NCI-H774 (cell line): ENCODE measurements around the gene CLTRN.
"Not testable (repeated sequence)": the region's sequence is repeated elsewhere in the genome, so short reads cannot be mapped to it uniquely, and the experiment has no call there.

Experiments used
- DNase-seq: peaks from one replicate; lab custom pipeline; 2025; lab: John Stamatoyannopoulos, UW

CLTRN gene, protein sequence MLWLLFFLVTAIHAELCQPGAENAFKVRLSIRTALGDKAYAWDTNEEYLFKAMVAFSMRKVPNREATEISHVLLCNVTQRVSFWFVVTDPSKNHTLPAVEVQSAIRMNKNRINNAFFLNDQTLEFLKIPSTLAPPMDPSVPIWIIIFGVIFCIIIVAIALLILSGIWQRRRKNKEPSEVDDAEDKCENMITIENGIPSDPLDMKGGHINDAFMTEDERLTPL

DNA sequence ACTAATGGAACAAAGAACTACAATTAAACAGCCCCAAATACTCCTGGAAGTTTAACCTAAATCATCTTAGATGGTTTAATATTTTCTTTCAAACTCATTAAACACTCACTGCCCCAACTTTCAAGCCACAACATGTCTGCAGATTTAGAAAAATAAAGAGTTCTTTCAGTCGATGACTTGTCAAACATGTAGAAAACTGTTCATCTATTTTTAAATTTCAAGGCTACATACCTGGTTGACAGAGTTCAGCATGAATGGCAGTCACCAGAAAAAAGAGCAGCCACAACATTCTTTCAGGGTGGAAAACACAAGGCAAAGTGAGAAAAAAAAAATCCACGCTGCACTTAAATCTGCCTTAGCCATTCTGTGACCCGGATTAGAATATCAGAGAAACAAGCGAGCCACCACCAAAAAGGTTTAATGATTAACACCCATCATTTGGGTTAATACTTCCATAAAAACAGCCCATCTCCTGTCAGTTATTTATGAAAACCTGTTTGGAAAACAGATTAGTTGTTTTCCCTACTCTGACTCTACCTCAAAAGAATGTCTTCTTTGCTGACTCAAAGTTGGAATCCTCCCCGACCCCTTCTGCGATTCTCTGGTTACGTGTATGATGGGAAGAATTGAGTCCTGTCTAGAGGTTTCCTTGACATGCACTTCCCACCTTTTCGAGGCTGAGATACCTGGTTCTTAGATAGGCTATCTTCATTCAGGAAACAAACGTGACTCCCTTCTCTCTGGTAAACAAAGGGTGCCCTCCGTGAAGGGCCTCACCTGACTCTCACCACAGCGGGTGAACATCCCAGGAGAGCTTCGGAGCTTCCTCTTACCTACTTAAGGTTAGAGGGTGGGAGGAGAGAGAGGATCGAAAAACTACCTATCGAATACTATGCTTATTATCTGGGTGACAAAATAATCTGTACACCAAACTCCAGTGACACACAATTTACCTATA lies at the start of gene CLTRN:
Gene CLTRN (minus strand): TSS at position 319 of the 958 bp plus-strand sequence. CDS start 30 bp downstream, at position 289.
- no peak for DNase-seq

DNA sequence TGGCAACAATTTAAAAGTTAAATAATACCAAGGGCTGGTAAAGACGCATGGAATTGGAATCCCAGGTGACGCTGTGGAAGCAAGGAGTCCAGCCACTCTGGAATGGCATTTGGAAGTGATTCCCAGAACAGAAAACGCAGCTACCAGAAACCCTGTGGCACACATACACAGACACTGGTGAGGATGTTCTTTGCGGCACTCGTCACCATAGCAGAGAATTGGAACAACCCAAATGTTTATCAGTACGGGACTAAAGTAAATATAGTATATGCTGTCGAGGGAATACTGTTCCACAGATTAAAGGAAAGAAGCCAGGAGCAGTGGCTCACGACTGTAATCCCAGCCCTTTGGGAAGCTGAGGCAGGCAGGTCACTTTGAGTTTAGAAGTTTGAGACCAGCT lies 39.7 kb upstream of the CLTRN start:
- DNase-seq, result not testable (repeated sequence)

DNA sequence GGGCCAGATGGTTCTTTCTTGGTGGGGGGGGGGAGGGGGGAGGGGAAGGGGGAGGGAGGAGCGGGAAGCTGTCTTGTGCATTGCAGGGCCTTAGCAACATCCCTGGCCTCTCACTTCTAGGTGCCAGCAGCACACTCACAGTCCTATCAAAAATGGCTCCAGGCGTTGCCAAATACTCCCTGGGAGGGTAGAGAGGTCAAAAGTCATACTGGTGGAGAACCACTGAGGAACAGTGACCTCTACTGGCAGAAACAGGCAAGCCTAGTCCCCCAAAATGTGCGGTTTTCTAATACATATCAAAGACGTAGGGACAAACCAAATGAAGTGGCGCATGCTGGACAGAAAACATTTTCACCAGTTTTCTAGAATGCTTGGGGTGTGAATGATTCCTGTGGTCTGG lies 39.2 kb upstream of the CLTRN start:
- DNase-seq, result not testable (repeated sequence)

DNA sequence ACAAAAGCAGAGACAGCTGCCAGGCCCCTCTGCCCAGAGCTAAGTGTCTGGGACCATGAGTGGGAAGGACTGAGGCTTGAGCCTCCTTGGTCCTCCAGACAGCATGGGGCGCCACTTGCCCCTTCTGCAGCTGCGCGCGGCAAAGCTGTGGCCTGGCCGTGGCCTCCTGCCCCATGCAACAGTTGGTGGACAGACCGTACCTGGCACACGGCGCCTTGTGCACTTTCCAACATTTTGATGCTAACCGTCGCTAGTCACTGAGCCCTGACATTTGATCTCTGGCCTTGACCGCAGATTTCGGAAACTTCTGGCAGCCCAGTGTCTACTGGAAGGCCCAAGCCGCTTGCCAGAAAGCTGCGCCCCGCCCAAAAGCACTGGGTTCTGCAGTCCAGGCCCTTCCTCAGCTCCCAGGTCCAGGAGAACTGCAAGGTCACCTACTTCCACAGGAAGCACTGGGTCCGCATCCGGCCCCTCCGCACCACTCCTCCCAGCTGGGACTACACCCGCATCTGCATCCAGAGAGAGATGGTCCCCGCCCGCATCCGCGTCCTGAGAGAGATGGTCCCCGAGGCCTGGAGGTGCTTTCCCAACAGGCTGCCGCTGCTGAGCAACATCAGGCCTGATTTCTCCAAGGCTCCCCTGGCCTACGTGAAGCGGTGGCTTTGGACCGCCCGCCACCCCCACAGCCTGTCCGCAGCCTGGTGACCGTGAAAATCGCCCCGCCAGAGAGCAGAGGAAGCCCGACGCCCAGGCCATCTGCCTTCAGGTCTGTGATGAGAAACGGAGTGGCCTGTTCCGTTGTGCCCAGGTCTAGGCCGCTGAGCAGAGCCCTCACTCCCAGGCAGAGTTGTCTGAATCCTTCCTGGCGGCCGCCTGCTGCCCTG lies 38.1 kb upstream of the CLTRN start:
- DNase-seq, result no peak

DNA sequence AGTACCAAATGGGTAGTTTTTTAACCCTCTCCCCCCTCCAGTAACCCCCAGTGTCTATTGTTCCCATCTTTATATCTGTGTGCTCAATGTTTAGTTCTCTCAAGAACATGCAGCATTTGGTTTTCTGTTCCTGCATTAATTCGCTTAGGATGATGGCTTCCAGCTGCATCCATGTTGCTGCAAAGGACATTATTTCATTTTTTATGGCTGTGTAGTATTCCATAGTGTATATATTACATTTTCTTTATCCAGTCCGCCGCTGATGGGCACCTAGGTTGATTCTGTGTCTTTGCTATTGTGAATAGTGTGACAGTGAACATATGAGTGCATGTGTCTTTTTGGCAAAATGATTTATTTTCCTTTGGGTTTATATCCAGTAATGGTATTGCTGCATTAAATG lies 31.9 kb upstream of the CLTRN start:
- no peak for DNase-seq

DNA sequence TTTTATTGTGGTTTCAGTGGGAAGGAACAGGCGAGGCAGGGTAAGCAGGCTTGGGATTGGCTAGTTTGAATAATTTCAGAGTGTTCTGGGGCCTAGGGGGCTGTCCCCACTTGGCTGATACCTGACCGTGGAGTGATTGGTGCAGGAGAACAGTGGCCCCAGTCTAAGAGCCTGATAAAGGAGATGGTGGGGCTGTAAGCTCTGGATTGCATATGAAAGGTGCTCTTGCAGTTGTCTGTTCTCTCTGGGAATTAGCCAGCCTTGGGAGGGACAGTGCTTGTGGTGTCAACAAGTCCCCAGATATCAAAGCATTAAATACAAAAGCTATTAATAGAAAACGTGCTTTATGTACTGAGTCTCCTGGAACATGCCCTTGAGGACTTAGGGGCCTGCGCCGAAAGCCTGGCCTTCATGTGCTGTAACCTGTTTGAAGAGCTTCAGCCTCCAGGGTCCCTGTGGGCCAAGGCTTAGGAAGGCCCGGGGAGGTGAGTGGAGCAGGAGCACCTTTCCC lies 30.4 kb upstream of the CLTRN start:
- DNase-seq, result no peak

DNA sequence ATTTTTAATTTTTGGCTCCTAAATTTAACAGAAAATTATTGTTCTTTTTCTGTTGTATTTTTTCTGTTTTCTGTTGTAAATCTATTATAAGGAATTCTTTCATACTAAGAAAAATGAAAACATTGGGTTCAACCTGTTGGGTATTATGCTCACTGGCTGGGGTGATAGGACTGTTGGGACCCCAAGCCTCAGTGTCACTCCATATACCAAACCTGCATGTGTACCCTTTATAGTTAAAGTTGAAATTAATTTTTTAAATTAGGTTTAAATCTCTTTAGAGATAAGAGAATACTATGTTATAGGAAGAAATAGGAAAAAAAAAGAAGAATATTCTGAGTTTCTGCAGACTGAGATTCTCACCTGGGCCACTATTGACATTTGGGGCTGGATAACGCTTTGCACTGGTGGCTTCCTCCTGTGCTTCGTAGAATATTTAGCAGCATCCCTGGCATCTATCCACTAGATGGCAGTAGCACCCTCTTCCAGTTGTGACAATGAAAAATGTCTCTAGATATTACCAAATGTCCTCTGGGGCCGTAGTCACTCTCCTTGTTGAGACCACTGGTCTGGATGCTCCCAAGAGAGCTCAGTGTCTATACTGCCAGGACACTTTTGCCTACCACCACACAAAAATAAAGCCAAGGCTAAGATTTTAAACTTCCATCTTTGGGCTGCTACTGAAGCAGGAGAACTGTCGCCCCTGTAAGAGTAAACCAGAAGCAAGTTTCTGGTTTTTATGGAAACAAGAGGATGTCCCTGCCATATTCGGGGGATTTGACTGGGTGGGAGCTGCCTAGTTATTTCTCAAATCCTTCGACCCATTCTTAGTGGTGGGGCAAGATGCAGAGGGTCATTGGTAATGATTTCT lies 22.4 kb upstream of the CLTRN start:
- DNase-seq, result peak; percentile 1

DNA sequence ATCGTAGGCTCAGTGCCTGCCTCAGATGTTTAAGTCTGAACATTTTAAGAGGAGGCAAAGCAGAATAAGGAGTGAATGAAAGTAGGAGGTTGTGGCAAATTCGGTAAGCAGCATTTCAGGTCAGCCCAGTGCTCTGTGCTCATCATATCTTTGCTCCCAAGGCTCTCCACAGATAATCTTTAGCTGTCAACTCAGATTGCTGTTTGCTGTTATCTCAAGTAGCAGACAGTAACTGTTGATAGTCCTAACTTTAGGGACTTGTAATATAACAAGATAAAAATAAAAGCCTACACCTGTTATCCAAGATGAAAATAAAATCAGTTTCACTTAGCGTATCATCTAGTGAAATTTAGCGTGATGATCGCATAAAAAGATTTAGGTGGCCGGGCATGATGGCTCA lies 18.6 kb upstream of the CLTRN start:
- no peak for DNase-seq

DNA sequence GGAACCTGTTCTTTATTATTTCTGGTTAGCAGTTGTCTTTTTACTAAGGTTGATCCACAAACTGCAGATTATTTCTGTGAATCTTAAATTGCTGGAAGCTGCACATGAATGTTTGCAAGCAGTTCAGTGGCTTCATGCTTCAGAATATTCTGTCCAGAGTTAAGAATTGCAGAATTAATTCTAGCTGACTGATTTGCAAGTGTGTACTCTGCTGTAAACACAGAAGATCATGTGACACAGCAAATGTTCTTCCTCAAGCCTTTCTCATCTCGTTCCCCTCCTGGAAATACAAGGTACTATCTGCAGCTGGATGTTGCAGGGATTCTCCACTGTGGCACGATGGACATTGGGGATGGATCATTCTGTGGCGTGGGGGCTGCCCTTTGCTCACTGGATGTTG lies 16.8 kb upstream of the CLTRN start:
- no peak for DNase-seq

DNA sequence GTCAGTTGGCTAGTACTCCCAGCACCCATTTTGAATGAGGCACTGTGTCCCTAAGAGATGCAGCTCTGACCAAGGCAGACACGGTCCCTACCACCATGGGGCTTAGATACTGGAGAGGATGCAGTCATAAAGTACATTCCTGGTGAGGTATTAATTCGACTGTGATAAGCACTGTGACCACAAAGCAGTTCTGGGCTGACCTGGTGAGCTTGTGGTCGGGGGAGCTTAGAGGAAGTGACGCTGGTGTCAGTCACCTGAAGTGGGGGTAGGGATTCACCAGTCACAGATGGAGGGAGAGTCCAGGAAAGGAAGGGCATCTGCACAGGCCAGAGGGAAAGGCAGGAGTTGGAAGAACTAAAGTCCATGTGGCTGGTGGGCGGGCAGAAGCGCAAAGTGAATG lies 15.8 kb upstream of the CLTRN start:
- DNase-seq, result no peak

DNA sequence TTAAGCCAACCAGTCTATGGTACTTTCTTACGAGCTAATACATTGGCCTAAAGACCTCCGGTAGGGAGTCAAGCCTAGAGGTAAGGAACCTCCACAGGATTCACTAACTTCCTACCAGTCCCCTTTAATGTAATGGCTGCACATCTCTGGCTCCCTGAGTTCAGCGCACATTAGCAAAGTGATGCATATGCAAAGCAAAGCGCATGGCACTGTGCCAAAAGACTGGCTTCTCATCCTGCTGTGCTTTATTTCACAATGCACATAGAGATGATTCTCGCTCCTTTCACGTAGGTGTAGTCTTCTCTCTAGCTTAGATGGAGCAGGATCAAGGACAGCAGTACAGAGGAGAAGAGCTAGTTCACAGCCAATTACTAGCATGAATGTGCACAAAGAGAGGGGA lies 14.6 kb upstream of the CLTRN start:
- no peak for DNase-seq

DNA sequence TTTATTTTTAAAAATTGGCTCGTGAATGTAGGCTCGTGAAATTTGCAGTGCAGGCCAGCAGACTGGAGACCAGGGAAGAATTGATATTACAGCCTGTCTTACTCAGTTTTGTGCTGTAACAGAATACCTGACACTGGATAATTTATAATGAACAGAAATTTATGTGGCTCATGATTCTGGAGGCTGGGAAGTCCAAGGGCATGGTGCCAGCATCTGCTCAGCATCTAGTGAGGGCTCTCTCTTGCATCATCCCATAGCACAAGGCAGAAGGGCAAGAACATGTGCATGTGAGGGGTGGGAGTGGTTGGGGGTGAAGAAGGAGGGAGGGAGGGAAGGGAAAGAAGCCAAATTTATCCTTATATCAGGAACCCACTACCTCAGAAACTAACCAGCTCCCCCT lies 13.7 kb upstream of the CLTRN start:
- DNase-seq, result no peak

DNA sequence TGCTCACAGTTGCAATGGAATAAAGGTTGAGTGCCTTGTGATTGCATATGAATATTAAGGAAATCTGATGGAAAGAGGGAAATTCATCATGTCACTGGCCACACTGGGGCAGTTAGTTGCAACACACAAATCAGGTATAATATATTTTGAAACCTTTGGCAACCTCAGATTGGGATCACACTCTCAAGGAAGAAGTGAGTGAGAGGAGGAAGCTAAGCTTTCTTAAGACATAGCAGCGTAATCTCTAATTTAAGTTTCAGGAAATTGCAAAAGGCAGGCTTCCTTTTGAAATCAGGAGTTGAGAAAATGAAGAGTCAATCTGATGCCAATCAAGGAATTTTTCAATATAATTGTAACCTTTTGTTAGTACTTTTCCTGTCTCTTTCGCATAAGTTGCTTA lies 12.3 kb upstream of the CLTRN start:
- no peak for DNase-seq

DNA sequence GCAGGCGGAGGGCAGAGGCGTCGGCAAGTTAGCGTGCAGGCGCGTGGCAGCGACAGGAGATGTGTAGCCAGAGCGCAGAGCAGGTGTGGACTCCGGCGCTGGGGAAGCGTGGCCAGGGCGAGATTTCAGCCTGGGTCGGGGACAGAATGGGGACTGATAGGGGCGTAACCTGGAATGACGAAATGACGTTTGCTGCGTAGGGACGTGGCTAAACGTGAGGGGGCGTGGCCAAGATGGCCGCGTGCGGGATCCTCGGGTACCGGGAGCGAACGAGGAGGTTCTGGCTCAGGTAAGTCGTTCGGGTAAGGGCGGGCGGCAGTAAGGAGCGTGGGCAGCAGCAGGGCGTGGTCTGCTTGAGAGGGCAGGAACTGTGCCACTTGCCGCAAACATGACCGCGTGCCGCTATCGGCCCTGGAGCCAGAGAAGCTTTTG lies 10.9 kb upstream of the CLTRN start:
- peak; percentile 69 for DNase-seq

DNA sequence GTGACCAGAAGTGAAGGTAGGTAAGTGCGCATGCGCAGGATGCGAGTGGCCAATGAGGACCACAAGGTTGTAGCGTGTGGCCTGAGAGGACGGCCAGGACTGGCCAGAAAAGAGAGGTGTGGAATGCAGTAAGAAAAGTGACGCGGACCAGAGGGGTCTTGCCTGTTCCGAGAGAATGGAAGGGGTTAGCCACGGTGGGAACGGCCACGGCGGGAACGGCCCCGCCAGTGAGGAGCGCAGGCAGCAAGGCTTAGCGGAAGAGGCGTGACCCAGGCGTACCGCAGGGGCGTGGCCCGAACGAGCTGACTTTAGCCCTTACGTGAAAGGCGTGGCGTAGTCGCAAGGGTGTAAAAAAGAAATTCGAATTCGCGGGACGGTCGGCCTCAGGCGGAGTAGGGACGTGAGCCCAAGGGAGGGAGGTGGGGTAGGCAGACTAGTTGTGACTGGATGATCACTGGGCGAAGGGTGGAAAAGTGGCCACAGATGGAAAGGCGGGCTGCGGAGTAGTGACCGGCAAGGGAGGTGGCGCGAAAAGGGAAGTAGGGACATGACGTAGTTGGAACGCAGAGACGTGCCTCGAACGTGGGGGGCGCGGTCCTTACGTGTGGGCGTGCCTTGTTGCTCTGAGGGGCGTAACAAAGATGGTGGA lies 10.4 kb upstream of the CLTRN start:
- DNase-seq, result peak; percentile 80

DNA sequence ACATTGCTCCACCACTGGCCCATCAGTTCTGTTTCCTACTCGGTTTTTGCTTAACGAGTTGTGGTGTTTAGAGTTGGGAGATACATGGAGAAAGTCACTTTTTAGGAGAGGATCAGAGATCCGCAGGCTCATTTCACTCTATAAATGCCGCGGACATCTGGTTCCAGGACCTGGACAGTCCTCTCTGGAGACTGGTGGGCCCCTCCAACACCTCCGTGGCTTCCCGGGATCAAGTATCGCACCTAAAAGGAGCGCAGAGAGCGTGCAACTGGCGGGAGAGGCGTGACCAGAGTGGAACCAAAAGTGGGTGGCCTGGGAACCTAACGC lies 9.9 kb upstream of the CLTRN start:
- no peak for DNase-seq

DNA sequence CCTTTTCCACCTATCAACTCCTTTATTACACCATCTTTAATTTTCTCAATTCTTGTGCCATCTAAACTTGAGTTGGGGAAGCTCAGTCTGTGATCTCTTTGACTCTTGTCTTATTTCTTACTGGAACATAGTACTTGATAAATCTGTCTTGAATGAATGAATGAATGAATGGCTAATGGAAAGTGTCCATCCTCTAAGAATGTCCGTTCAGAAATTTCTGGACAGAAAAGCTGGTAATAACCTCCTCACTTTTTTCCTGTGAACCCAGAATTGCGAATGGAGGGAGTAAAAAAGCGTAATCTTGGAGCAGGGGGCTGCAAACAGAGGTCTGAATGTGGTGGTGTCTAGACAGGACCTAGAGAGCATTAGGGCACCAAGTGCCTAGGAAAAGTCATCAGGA lies 9.4 kb upstream of the CLTRN start:
- DNase-seq, result no peak

DNA sequence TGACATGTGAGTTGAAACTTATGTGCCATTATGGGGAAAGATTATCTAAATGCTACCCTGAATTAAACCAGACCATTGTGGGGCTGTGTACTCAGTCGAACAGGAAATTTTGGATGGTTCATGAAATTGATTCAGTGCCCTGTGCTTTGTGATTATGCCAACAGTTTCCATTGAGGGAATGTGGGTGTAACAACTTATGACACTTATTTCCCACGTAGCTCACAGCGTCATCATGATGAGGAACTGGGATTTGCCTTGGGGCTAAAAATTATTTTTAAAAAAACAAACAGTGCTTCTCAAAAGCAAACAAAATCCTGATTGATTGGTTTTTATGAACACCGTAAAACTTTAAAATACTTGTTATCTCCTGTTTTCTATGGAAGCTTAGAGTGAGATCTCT lies 8.3 kb upstream of the CLTRN start:
- no peak for DNase-seq

DNA sequence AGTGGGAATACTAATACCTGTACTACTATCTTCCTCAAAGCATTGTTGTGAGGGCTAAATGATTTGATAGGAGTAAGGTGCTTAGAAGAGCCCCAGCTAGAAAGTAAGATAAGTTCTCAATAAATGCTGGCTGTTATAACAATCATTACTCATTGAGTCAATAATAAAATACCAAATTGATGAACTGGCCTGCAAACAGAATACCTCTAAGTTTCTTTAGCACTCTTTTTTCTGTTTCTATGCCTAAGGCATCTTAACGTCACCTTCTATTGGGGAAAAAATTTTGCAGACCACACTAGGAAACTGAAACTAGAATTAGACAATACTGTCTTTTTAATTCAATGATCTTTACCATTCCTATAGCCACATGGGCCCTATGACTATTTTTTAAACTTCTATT lies 1.2 kb downstream of the CLTRN start:
- no peak for DNase-seq

DNA sequence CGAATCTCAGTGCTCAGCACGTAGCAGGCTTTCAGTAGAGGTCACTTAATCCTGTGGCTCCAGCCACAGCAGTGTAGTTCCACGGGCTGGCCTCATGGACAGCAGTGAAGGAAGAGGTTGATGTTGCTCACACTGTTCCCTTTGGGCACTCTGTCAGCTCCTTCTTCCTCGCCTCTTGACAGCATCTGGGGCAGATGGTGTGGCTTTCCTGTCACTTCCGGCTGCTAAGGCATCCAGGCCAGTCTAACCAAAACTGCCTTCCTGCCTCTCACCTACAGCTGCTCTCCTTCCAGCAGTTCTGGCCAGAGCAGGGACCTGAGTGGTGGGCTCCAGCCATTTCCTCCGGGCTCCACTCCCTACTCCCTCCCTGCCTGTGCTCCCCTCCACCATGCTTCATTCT lies 9.8 kb downstream of the CLTRN start:
- not testable (repeated sequence) for DNase-seq

DNA sequence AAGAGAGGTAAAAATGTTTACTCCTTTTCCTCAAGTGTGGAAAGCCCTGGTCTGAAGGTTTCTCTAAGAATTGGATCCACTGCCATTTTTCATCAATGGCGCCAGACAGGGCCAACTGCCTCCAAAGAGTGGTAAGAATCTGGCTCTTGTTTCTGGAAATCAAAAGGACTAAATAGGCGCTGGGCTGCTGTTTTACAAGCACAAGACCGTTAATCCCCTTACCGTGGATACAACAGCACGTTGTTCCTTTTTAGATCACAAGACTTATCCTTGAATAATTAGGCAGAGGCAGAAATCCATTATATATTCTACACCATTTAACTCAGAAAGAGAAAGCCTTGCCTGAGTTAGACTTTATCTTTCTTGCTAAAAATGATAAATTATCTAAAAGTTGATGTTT lies 10.6 kb downstream of the CLTRN start:
- no peak for DNase-seq
